C4-2B (cell line): ENCODE measurements around the gene TIMP3.

Experiments used
- H3K27ac ChIP-seq: fragments of 450-650 bp; 2 replicates; pipeline ENCODE4 v1.5.1; 2017
- CTCF ChIP-seq: fragments of 450-650 bp; conservative IDR thresholded peaks from 2 replicates; pipeline ENCODE4 v1.5.1; 2017; ENCODE audit warnings: mild to moderate bottlenecking
- ZFX ChIP-seq: fragments of 450-650 bp; IDR thresholded peaks from 2 replicates; pipeline ENCODE4 v1.6.1; 2017

Gene TIMP3

GRCh38 chr22:32788904-32789624 is 12.4 kb upstream of the TIMP3 start:
- TF ChIP-seq CTCF (no peak), ZFX (no peak)
- H3K27ac ChIP-seq = no peak overlapping the region

GRCh38 chr22:32789797-32790620 is 11.5 kb upstream of the TIMP3 start:
- H3K27ac ChIP-seq = no peak overlapping the region
- TF ChIP-seq CTCF = no peak
- TF ChIP-seq ZFX = no peak

GRCh38 chr22:32791056-32791455 is 10.4 kb upstream of the TIMP3 start:
- no peak overlapping the region for H3K27ac ChIP-seq
- TF ChIP-seq ZFX = no peak
- no peak for TF ChIP-seq CTCF

- no peak overlapping the region for H3K27ac ChIP-seq
- TF ChIP-seq CTCF (no peak), ZFX (no peak)
Observed at GRCh38 chr22:32791485-32791884, 10.0 kb upstream of the TIMP3 start.

- no peak overlapping the region for H3K27ac ChIP-seq
- no peak for TF ChIP-seq ZFX
- no peak for TF ChIP-seq CTCF
Observed at GRCh38 chr22:32793589-32793988, 7.9 kb upstream of the TIMP3 start.

- no peak overlapping the region for H3K27ac ChIP-seq
- TF ChIP-seq ZFX = no peak
- peak; percentile 22; the same call in 1 of the 2 replicates for TF ChIP-seq CTCF
Observed at GRCh38 chr22:32794449-32795213, 6.9 kb upstream of the TIMP3 start.

- H3K27ac ChIP-seq = no peak overlapping the region
- TF ChIP-seq CTCF (no peak), ZFX (no peak)
Observed at GRCh38 chr22:32795214-32795596, 6.3 kb upstream of the TIMP3 start.
